ENCODE measurements around the gene NCOA5. TPM values are rescaled to one million over a fixed set of nuclear protein-coding genes. Genes with fewer than 3 reads are reported as not detected.

NCOA5 gene
- 31.7 and 34.4 TPM in 2 replicates for total RNA-seq (2022)
- percentile 96 among the genes with signal in this experiment for Bru-seq, nascent RNA
- percentile 85 among the genes with signal in this experiment for BruChase-seq, experiment 1, labeled RNA remaining after a 6-hour chase
- BruChase-seq, experiment 2, labeled RNA remaining after a 2-hour chase = percentile 92 among the genes with signal in this experiment
- long read RNA-seq, transcript NCOA5-201 (8 exons, 3,220 nt) = major isoform, 16 of 38 reads
- long read RNA-seq, partial matches to known transcripts = 6 of 38 reads
- long read RNA-seq, other reads (novel, unspliced or antisense) = 16 of 38 reads

GRCh38 chr20:46089417-46090388 is at the start of gene NCOA5:
NCOA5 (minus strand) TSS chr20:46089962; CDS start chr20:46079424, 10,538 bp downstream.
- Mint-ChIP-seq H3K27ac (ENCODE audit: unreplicated experiment) (peak within 1 kb of the TSS; percentile 45), H3K4me1 (ENCODE audit: low read depth, unreplicated experiment) (peaks cover 35% of the 10 kb centered on the region), H3K9me3 (ENCODE audit: low read depth, unreplicated experiment) (no peaks in the 10 kb centered on the region), H3K4me3 (ENCODE audit: low read depth, unreplicated experiment) (peak within 1 kb of the TSS; percentile 68), H3K27me3 (ENCODE audit: unreplicated experiment) (no peaks in the 10 kb centered on the region), H3K36me3 (ENCODE audit: insufficient read depth, unreplicated experiment) (peaks cover 26% of the 10 kb centered on the region)
- BruUV-seq (replicated peaks) = TSS peak; percentile 73
- intact Hi-C loops (cut with micrococcal nuclease; ENCODE audit: unreplicated experiment) = loop anchor here (5.0 kb wide), 2 partner anchors 102 to 117 kb away; partner anchors contain the start of gene ZNF335
- peak; percentile 99 for DNase-seq
- TF ChIP-seq CTCF (IDR thresholded peaks at IDR 0.05; ENCODE audit: unreplicated experiment) = peak; percentile 12
- CTCF ChIA-PET = interaction anchor here (0.8 to 1.4 kb wide), 6 partner anchors 11 to 274 kb away, joined by 3 to 14 read pairs (median 4); no protein-coding TSS in a partner anchor

DNA sequence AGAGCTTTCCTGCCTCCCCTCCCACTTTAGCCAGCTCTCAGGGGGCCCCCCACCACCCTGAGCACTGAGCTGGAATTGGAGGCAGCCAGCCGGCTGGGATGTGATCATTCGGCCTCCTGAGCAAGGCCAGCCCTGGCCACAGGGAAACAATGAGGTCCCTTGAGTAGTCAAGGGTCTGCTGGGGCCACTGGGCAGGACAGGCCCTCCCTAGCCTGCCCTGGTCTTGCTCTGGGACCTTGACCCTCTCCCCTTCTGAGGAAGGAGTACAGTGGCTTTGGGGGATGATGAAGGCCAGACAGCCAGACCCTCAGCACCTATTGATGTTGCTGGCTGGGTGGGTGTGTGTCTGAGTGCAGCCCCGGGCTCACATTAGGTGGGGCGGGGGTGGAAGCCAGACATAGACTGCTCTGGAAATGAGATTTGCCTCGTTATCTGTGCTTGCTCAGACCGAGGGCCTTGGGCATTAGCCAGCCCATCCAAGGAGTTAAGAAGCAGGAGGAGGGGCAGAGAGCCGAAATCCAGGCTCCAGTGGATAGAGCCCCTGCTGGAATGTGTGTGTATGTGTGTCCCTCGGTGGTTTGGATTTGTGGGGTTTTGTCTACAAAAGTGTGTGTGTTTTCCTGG is 49.6 kb upstream of the NCOA5 start:
- no peak for DNase-seq
- no peak overlapping the region for H3K27ac Mint-ChIP-seq (ENCODE audit: unreplicated experiment)
- intact Hi-C loops (cut with micrococcal nuclease; ENCODE audit: unreplicated experiment) = loop anchor here (10.0 kb wide), 1 partner anchor 115 kb away; no protein-coding TSS in a partner anchor
- TF ChIP-seq CTCF (IDR thresholded peaks at IDR 0.05; ENCODE audit: unreplicated experiment) = no peak
- H3K9me3 Mint-ChIP-seq (ENCODE audit: low read depth, unreplicated experiment) = no peaks in the 10 kb centered on the region
- peaks cover 100% of the 10 kb centered on the region for H3K27me3 Mint-ChIP-seq (ENCODE audit: unreplicated experiment)
- no peaks in the 10 kb centered on the region for H3K4me1 Mint-ChIP-seq (ENCODE audit: low read depth, unreplicated experiment)
- H3K4me3 Mint-ChIP-seq (ENCODE audit: low read depth, unreplicated experiment) = no peak overlapping the region
- no TSS peak for BruUV-seq (replicated peaks)
- no peaks in the 10 kb centered on the region for H3K36me3 Mint-ChIP-seq (ENCODE audit: insufficient read depth, unreplicated experiment)
- CTCF ChIA-PET = no interaction called here

DNA sequence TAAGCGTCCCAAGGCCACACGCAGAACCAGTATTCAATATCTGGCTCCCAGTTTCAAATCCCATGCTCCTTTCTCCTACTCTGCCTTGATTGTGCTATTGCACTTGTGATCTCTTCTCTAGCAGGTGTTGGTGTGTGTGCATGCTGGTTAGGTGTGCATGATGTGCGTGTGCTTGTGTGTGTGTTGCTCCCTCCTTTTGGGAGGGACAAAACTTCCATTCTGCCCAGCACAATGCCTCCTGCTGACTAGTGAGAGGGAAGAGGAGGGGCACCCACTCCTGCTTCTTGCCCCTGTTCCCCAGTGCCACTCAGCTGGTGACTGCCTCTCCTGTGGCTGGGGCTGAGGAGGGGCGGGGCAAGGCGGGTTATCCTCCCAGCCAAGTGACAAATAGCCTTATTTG is 48.1 kb upstream of the NCOA5 start:
- intact Hi-C loops (cut with micrococcal nuclease; ENCODE audit: unreplicated experiment) = loop anchor here (10.0 kb wide), 1 partner anchor 117 kb away; no protein-coding TSS in a partner anchor
- CTCF ChIA-PET = no interaction called here
- H3K9me3 Mint-ChIP-seq (ENCODE audit: low read depth, unreplicated experiment) = no peaks in the 10 kb centered on the region

More for the DNA sequence above, 48.1 kb upstream of the NCOA5 start:
- TF ChIP-seq CTCF (IDR thresholded peaks at IDR 0.05; ENCODE audit: unreplicated experiment) = no peak
- peaks cover 100% of the 10 kb centered on the region for H3K27me3 Mint-ChIP-seq (ENCODE audit: unreplicated experiment)
- no peak overlapping the region for H3K27ac Mint-ChIP-seq (ENCODE audit: unreplicated experiment)
- H3K36me3 Mint-ChIP-seq (ENCODE audit: insufficient read depth, unreplicated experiment) = no peaks in the 10 kb centered on the region
- no peaks in the 10 kb centered on the region for H3K4me1 Mint-ChIP-seq (ENCODE audit: low read depth, unreplicated experiment)
- H3K4me3 Mint-ChIP-seq (ENCODE audit: low read depth, unreplicated experiment) = no peak overlapping the region
- no peak for DNase-seq
- no TSS peak for BruUV-seq (replicated peaks)

All from Calu3 (cell line).